ENCODE measurements around the gene RASL11B. TPM values are rescaled to one million over a fixed set of nuclear protein-coding genes. Genes with fewer than 3 reads are reported as not detected.
A peak's percentile ranks its signal among the peaks of the same experiment; 100 is the strongest.

RASL11B gene, protein sequence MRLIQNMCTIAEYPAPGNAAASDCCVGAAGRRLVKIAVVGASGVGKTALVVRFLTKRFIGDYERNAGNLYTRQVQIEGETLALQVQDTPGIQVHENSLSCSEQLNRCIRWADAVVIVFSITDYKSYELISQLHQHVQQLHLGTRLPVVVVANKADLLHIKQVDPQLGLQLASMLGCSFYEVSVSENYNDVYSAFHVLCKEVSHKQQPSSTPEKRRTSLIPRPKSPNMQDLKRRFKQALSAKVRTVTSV
- total RNA-seq: 1 to 10 TPM; 1.3 to 2.5 (median 1.7) TPM

DNA sequence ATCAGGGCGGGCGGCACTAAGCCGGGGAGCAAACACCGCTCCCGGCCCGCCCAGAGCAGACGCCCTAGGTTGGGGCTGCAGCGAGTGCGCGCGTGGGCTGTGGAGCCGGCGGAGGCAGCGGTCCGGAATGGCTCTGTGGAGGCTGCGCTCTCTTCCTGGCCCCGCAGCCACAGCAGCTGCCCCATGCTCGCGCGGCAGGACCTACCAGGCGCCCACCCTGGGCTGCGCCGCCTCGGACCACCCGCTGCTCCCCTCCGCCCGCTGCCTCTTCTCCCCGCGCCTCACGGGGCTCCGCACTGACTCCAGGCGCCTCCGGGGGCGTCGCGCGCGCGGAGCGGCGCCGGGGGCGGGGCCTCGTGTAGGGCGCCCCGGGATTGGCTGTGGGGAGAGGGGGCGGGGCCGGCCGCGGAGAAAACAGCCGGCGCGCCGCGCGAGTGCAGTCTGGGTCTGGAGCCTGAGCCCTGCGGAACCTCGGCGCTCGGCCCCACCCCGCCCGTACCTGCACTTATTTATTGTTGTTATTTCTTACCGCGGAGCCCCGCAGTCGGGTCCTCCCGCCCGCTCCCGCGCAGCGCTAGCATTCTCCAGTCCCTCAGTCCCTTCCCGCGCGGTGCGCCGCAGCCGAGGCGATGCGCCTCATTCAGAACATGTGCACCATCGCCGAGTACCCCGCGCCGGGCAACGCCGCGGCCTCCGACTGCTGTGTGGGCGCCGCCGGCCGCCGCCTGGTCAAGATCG is at the start of gene RASL11B:
Gene RASL11B, plus strand, starts transcription at position 439 of the 738 bp plus-strand sequence. Its CDS starts 191 bp downstream, at position 630.
- 0% methylated on average over 1 of the region's 94 CpGs for WGBS
- Histone ChIP-seq H3K9me3 (peaks cover 4% of the 10 kb centered on the region), H3K36me3 (peaks cover 3% of the 10 kb centered on the region), H3K27ac (peak within 1 kb of the TSS; percentile 64), H3K4me3 (peak within 1 kb of the TSS; percentile 70), H3K4me1 (peaks cover 21% of the 10 kb centered on the region), H3K27me3 (peaks cover 7% of the 10 kb centered on the region)
- peak; percentile 80 to 85 for DNase-seq (ENCODE audit: low spot score in 2 of 2)
- TF ChIP-seq POLR2A (IDR thresholded peaks at IDR 0.05) (peak in 1 of 2 donors; percentile 33), POLR2AphosphoS5 (IDR thresholded peaks at IDR 0.05) (no peak)
- TF ChIP-seq, protein P1, sequence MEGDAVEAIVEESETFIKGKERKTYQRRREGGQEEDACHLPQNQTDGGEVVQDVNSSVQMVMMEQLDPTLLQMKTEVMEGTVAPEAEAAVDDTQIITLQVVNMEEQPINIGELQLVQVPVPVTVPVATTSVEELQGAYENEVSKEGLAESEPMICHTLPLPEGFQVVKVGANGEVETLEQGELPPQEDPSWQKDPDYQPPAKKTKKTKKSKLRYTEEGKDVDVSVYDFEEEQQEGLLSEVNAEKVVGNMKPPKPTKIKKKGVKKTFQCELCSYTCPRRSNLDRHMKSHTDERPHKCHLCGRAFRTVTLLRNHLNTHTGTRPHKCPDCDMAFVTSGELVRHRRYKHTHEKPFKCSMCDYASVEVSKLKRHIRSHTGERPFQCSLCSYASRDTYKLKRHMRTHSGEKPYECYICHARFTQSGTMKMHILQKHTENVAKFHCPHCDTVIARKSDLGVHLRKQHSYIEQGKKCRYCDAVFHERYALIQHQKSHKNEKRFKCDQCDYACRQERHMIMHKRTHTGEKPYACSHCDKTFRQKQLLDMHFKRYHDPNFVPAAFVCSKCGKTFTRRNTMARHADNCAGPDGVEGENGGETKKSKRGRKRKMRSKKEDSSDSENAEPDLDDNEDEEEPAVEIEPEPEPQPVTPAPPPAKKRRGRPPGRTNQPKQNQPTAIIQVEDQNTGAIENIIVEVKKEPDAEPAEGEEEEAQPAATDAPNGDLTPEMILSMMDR (IDR thresholded peaks at IDR 0.05): peak in 1 of 2 donors; percentile 28

DNA sequence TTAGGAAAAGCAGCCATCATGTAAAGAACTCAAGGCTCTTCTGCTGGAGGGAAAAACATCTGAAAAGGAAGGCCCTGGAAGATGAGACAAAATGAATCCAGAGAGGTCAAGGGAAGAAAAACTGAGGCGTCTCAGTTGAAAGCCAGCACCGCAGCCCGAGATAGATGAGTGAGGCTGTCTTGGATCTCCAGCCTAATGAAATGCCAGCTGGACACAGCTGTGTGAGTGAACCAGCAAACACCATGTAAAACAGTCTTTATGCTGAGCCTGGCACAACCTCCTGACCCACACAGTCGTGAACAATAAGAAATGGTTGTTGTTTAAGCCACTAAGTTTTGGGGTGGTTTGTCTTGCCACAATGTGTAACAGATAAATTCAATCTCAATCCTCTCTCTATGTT is 48.6 kb upstream of the RASL11B start:
- no peaks in the 10 kb centered on the region for H3K9me3 ChIP-seq
- no peaks in the 10 kb centered on the region for H3K36me3 ChIP-seq
- TF ChIP-seq POLR2A (IDR thresholded peaks at IDR 0.05) (no peak), EP300 (IDR thresholded peaks at IDR 0.05) (no peak), POLR2AphosphoS5 (IDR thresholded peaks at IDR 0.05) (no peak)
- TF ChIP-seq, protein P1 (IDR thresholded peaks at IDR 0.05): no peak
- no peak overlapping the region for H3K4me3 ChIP-seq
- DNase-seq (ENCODE audit: low spot score in 2 of 2): no peak
- no peak overlapping the region for H3K27ac ChIP-seq
- H3K4me1 ChIP-seq: no peaks in the 10 kb centered on the region
- no peaks in the 10 kb centered on the region for H3K27me3 ChIP-seq
- 83% methylated on average over 4 of the region's 4 CpGs for WGBS

DNA sequence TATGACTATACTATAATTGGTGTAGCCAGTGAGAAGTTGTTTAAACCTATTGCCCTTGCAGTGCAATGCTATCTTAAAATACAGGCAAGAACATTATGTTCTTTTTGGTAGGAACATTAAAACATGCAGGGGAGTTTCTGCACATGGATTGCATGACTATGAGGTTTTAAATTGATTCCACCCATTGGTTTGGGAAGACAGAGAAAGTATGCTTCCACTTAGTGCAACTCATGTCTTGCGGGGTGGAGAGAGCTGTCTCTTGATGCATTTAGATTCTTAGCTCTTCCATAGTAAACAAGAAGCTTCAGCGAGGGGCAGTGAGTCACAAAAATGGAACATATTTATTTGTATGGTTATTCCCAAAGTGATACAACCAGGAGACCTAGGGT is 39.5 kb upstream of the RASL11B start:
- Histone ChIP-seq H3K4me1 (peaks cover 11% of the 10 kb centered on the region), H3K9me3 (no peaks in the 10 kb centered on the region), H3K27ac (peak overlapping the region; percentile 75), H3K36me3 (no peaks in the 10 kb centered on the region), H3K27me3 (no peaks in the 10 kb centered on the region), H3K4me3 (no peak overlapping the region)
- TF ChIP-seq POLR2A (IDR thresholded peaks at IDR 0.05): no peak
- TF ChIP-seq POLR2AphosphoS5 (IDR thresholded peaks at IDR 0.05): peak in 2 of 3 donors; percentile 19 to 57
- WGBS: 78% methylated on average over 2 of the region's 2 CpGs
- DNase-seq (ENCODE audit: low spot score in 2 of 2): no peak

DNA sequence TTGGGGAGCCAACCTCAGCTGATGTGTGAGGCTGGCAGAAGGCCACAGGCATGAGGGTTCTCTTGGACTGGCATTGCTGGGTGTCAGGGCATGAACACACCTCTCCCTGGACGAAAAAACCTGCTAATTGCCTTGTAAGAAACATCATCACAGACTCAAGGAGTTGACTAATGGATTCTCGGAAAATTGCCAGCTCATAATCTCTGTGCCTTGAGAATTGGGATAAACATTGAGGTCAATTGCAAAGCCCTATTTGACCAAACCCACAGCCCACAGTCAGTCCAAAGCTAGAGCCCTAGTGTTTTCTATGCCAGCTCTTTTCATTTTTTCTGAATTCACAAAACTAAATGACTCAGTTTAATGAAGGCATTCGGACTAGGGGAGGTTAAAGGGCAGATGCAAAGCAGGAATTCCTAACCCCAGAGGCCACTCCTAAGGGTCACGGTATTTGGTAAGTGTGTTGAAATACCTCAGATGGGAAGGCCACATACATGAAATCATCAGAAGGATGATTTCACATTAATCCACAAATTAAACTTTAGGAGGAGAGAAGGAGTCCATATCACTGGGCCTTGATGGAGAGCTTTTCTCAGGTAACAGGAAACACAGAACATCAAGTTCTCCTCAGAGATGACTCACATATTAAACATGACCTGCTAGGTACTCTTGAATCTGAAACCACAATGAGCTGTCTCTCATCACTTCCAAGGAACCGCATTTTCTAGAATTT is 39.0 kb upstream of the RASL11B start:
- Histone ChIP-seq H3K27me3 (no peaks in the 10 kb centered on the region), H3K27ac (peak overlapping the region; percentile 75), H3K9me3 (no peaks in the 10 kb centered on the region), H3K4me3 (no peak overlapping the region), H3K36me3 (no peaks in the 10 kb centered on the region), H3K4me1 (peaks cover 11% of the 10 kb centered on the region)
- DNase-seq (ENCODE audit: low spot score in 2 of 2): no peak
- WGBS: 69% methylated on average over 5 of the region's 5 CpGs
- TF ChIP-seq POLR2A (IDR thresholded peaks at IDR 0.05): no peak
- no peak for TF ChIP-seq POLR2AphosphoS5 (IDR thresholded peaks at IDR 0.05)
- TF ChIP-seq, protein P1 (IDR thresholded peaks at IDR 0.05): no peak

DNA sequence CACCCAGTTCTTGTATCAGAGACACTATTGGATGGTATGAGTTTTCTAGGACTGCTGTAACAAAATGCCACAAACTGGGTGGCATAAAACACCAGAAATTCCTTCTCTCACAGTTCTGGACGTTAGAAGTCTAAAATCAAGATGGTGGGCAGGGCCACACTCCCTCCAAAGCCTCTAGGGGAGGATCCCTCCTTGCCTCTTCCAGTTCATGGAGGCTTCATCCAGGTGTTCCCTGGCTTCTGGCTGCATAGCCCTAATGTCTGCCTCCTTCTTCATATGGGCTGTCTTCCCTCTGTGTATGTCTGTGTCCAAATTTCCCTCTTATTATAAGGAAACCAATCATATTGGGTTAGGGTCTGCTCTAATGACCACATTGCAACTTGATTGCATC is 38.4 kb upstream of the RASL11B start:
- Histone ChIP-seq H3K4me1 (peaks cover 11% of the 10 kb centered on the region), H3K27ac (peak overlapping the region; percentile 75), H3K4me3 (no peak overlapping the region), H3K27me3 (no peaks in the 10 kb centered on the region), H3K36me3 (no peaks in the 10 kb centered on the region), H3K9me3 (no peaks in the 10 kb centered on the region)
- no peak for TF ChIP-seq EP300 (IDR thresholded peaks at IDR 0.05)
- TF ChIP-seq, protein P1 (IDR thresholded peaks at IDR 0.05): no peak
- no peak for TF ChIP-seq POLR2A (IDR thresholded peaks at IDR 0.05)
- TF ChIP-seq POLR2AphosphoS5 (IDR thresholded peaks at IDR 0.05): no peak
- no peak for DNase-seq (ENCODE audit: low spot score in 2 of 2)
- 80% methylated on average over 1 of the region's 1 CpG for WGBS

Data from suprapubic skin (tissue), 4 donors.